GM19324 (cell line): ENCODE measurements around the gene CTU2.

Experiments
- ATAC-seq: cut with Tn5 transposase; IDR thresholded peaks from one replicate; pipeline ENCODE4 v1.9.1; 2021; ENCODE audit warnings: mild to moderate bottlenecking, moderate library complexity; ENCODE audit not compliant: unreplicated experiment, low FRiP score

Gene CTU2

GRCh38 chr16:88713054-88713453 lies 6.8 kb downstream of the CTU2 start:
- ATAC-seq = no peak

DNA sequence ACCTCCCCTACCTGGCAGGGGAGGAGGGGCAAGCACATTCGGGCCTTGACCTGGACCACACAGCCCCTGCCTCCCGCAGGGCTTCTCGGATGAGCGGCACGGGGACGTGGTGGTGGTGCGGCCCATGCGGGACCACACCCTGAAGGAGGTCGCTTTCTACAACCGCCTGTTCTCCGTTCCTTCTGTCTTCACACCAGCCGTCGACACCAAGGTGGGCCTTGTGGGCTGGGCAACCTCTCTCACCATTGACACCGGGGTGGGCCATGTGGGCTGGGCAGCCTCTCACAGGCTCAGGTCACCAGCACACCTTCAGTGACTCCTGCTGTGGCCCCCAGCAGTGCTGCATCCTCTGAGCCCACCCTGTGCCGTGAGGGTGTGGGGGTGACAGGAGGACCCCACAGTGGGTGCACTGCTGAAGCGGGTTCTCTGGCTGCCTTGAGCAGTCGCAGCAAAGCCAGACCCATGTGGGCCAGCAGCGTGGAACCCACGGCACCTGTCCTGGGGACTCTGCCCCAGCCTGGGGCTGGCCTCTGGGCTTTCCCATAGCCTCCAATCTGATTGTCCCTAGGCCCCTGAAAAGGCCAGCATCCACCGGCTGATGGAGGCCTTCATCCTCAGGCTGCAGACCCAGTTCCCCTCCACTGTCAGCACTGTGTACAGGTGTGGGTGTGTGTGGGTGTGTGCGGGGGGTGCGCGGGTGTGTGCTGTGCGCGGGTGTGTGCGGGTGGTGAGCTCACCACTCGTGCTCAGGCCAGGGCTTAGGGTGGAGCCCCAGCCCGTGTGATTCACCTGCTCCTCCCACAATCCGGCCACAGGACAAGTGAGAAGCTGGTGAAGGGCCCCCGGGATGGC lies 7.5 kb downstream of the CTU2 start:
- ATAC-seq = no peak

DNA sequence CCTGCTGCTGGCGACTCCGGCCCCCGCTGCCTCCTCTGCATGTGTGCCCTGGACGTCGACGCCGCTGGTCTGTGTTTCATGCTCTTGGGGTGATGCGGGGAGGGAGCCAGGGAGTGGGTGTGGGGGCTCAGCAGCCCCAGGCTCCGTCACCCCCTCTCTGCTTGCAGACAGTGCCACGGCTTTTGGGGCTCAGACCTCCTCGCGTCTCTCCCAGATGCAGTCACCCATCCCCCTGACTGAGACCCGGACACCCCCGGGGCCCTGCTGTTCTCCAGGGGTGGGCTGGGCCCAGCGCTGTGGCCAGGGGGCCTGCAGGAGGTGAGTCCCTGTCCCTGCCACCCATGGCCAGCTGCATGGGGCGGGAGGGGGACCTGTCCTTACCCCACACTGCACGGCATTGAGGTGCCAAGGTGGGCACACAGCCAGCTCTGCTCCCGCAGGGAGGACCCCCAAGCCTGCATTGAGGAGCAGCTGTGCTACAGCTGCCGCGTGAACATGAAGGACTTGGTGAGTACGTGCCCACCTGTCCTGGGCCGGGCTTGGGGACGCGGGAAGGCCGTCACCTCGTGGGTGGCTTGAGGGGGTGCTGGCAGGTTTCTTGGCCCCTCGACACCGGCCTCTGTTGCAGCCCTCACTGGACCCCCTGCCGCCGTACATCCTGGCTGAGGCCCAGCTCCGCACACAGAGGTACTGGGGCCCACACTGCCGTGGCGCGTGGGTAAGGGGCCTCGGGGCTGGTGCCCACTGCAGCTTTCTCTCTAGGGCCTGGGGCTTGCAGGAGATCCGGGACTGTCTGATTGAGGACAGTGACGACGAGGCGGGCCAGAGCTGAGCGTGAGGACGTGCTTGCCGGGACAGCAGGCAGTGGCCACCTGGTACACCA lies 8.4 kb downstream of the CTU2 start:
- no peak for ATAC-seq

DNA sequence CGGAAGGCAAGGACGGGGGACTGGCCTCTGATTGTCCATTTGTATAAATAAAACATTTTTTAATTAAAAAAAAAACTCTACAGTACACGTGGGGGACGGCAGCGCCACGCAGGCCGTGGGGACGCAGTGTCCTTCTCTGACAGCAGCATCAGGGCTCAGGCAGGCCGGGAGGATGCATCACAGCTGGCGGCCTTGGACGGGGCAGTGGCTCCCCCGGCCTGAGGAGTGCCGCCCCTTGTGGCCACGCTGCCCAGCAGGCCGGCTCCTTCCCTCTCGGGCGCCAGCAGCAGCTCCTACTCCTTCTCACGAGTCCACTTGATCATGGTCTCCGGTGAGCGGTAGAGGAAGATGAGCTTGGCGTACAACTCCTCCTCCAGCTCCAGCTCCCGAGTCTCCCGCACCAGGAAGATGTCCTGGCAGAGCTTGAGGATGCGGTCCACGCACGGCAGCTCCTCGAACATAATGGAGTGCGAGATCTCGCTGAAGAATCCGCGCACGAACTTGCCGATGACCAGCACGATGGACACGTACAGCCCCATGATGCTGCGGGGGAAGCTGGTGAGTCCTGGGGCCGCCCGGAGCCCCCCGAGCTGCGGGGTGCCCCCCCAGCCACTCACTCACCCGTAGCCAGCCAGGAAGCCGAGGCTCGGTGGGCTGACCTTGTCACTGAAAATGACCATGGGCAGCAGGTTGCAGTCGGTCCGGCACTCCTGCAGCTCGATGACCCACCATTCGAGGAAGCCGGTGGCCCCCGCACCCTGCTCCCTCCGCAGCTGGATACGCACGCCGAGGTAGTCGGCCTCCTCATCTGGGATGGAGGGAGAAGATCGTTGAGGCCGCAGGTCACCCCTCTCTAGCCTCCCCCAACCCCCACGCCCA lies 9.2 kb downstream of the CTU2 start:
- ATAC-seq = no peak

DNA sequence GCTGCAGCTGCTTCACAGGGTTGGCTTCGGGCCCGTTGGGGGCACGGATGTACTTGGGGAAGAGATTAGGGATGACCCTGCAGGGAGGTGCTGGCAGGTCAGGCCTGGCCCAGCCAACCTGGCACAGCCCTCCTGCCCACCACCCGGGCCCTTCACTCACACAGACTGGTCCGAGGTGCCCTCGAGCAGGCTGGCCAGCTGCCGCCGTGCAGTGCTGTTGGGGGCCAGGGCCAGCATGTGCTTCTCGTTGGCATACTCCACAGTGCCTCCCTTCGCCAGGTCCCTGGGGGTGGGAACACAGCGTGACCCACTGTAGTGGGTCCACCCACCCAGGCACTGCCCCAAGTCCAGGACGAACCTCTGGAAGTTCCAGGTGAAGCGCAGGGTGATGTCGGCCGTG lies 9.9 kb downstream of the CTU2 start:
- ATAC-seq = no peak

GRCh38 chr16:88716601-88717001 lies 10.3 kb downstream of the CTU2 start:
- ATAC-seq = no peak

GRCh38 chr16:88718178-88718577 lies 11.9 kb downstream of the CTU2 start:
- no peak for ATAC-seq

DNA sequence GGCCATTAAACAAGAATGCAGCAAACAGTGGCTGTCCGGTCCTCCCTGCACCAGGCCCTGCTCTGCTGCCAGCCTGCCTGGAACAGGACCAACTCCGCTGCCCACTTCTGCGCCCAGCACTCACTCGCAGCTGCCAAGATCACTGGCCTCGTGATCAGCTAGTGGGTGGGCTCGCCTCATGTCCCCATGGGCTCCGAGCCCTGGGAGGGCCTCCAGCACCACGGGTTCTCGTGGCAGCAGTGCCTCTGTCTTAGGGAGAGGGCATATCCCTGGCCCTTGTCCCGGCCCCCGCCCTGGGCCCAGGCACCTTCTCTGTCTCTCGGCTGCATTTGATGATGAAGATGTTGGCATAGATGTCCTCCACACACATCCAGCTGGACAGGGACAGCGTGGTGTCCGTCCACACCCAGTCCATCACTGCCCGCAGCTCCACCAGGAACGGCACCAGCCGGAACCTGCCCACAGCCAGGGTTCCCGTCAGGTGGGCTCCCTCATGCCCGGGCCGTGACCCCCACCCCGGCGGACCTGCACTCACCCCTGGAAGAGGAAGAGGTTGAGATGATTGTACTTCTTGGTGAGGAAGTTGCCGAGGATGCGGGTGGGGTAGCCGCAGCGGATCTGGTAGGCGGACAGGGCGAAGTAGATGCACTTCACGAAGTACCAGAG lies 13.1 kb downstream of the CTU2 start:
- no peak for ATAC-seq

- ATAC-seq = no peak
These were observed 13.6 kb downstream of the CTU2 start for GRCh38 chr16:88719933-88720296.

DNA sequence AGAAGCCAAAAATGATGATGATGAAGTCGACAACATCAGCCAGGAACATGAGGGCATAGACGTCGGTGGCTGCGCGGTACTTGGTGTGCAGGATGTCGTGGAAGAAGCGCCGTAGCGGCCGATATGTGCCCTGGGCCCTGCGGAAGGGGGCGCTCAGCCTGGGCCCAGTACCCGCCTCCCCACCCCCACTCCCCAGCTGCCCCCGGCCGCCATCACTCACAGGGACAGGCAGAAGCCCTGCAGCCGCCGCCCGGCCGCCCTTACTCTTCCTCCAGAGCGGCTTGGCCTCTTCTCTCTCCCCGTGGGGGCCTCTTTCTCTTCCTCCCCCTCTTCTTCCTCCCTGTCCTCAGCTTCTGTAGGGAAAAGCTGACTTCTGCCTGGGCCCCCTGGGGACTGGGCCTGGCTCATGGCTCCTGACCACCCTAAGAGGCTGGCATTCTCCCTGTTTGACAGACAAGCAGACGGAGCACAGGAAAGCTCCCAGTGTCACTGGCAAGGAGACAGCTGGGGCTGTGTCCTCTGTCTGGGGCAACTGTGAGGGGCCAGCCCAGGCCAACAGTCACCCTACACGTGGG lies 14.2 kb downstream of the CTU2 start:
- ATAC-seq = no peak

- ATAC-seq = no peak
These were observed 14.9 kb downstream of the CTU2 start for GRCh38 chr16:88721236-88721635.

DNA sequence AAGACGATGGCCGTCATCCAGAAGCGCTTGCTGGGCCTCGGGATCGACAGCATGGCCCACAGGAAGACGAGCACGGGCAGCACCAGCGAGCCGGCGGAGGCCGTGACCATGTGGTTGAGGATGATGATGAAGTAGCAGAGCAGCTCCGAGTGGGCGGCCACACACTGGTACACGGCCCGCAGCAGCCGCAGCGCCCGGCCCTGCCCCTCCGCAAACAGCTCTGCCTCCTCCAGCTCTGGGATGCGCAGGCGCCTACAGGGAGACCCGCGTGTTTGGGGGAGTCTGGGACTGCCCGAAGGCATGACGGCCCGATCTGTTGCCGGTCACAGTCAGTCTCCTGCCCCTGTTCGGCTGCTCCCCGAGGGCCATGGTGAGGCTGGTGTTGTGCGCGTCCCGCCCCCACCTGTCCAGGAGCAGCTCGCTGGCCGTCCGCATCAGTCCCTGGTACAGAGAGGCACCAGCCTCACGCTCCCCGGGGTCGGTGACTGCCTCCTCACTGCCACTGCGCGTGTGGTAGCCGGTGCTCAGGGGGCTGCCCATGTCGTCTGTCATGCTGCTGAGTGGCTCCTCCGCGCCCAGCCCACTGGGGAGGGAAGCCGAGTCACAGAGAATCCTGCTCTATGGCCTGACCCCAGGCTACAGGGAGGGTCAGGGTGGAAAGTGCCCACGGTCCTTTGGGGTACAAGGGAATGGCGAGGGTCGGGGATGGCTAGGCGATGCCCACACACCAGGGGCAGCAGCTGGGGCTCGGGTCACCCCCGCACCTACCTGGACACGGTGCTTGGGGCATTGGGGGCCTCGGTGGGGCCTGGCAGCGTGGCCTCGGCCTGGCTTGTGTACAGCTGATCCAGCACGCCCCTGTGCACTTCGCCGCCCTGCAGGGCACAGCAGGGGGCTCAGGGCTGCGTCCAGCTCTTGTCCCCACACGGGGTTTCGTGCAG lies 15.8 kb downstream of the CTU2 start:
- ATAC-seq = no peak

DNA sequence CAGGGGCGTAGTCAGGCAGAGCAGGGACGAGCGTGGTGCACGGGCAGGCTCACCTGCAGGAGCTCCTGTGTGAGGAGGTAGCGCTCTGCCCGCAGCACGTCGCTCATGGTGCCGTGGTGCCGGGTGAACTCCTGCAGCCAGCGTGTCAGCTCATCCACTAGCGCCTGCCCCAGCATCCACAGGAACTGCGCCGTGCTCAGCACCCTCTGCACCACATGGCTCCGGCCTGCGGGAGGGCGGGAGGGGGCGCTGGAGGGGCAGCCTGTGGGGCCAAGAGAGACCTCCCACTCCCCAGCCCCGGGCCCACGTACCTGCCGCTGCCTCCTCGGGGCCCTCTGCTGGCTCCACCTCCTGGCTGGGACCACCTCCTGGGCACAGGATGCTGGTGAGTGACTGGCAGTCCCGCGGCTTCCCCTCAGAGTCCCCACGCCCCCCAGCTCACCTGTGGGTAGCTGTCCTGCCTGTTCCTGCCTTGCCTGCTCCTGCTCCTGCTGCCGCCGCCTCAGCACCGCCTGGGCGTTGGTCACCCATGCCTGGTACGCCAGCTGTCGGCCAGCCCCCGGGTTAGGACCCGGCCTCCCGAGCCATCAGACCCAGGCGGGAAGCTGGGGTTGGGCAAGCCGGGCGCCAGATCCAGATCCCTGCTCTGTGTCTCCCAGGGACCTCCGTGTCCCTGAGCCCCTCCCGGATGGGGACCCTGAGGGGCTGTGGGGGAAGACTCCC lies 16.6 kb downstream of the CTU2 start:
- no peak for ATAC-seq

GRCh38 chr16:88723507-88723887 lies 17.2 kb downstream of the CTU2 start:
- no peak for ATAC-seq

DNA sequence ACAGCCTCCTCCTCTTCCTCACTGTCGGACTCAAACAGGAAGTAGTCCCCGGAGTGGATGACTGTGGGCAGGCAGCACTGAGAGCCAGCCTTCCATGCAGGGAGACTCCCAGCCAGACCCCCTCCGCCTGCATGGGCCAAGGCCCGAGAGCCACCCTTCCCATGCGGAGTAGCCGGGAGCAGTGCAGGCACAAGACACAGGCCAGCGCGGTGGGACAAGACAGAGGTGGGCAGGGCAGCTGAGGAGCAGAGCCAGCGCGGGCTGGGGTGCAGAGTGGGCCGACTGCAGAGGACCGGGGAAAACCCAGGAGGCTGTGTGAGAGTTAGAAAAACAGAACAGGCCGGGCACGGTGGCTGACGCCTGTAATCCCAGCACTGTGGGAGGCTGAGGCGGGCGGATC lies 17.6 kb downstream of the CTU2 start:
- no peak for ATAC-seq

GRCh38 chr16:88724855-88725555 lies 18.7 kb downstream of the CTU2 start:
- ATAC-seq = no peak

GRCh38 chr16:88725609-88726407 lies 19.5 kb downstream of the CTU2 start:
- ATAC-seq = no peak
